GM13977 (cell line): ENCODE measurements around the gene DMAC2.
"Not testable (repeated sequence)": the region's sequence is repeated elsewhere in the genome, so short reads cannot be mapped to it uniquely, and the experiment has no call there.

Experiments
- DNase-seq: peaks from one replicate; pipeline ENCODE4 v3.0.0; 2012; ENCODE audit warnings: low spot score
- CTCF ChIP-seq: IDR thresholded peaks from 2 replicates; pipeline ENCODE4 v1.5.1; 2012; ENCODE audit warnings: mild to moderate bottlenecking, control low read depth; ENCODE audit not compliant: insufficient read depth; ENCODE audit errors: extremely low read depth, missing control alignments
- in situ Hi-C: fragments of 300-500 bp; cut with MboI; formaldehyde crosslinking; loops from one replicate; pipeline ENCODE4 v1.12.0; 2022; ENCODE audit warnings: low sequenced_read_pairs, low pct_unique_long_range_greater_than_20kb, mixed read lengths, inconsistent platforms; ENCODE audit not compliant: unreplicated experiment

The DMAC2 gene

GRCh38 chr19:41478171-41478570, 38.5 kb upstream of the DMAC2 start:
- in situ Hi-C loops: no loop called here
- TF ChIP-seq CTCF: no peak
- no peak for DNase-seq

- no peak for TF ChIP-seq CTCF
- in situ Hi-C loops: no loop called here
- no peak for DNase-seq
Measured at GRCh38 chr19:41476583-41476982, 36.9 kb upstream of the DMAC2 start.

- in situ Hi-C loops, DNase-seq: not testable (repeated sequence)
Measured at GRCh38 chr19:41463257-41464256, 23.8 kb upstream of the DMAC2 start.

- no peak for TF ChIP-seq CTCF
- in situ Hi-C loops: no loop called here
- DNase-seq: no peak
Measured at GRCh38 chr19:41462497-41462896, 22.8 kb upstream of the DMAC2 start.

GRCh38 chr19:41457241-41457640, 17.5 kb upstream of the DMAC2 start:
- no peak for TF ChIP-seq CTCF
- in situ Hi-C loops: no loop called here

GRCh38 chr19:41456342-41456918, 16.7 kb upstream of the DMAC2 start:
- no peak for DNase-seq
- TF ChIP-seq CTCF: no peak
- in situ Hi-C loops: no loop called here

More at GRCh38 chr19:41457241-41457640, 17.5 kb upstream of the DMAC2 start:
- peak; percentile 66 for DNase-seq

GRCh38 chr19:41455936-41456335, 16.2 kb upstream of the DMAC2 start:
- in situ Hi-C loops: no loop called here
- DNase-seq: no peak
- TF ChIP-seq CTCF: no peak
